ENCODE results near the gene ATP8B3. TPM values are rescaled to one million over a fixed set of nuclear protein-coding genes. Genes with fewer than 3 reads are reported as not detected.
A peak's percentile ranks its signal among the peaks of the same experiment; 100 is the strongest.

The ATP8B3 gene
- total RNA-seq, 1 donor from 2014 or later = 0.41 TPM

DNA sequence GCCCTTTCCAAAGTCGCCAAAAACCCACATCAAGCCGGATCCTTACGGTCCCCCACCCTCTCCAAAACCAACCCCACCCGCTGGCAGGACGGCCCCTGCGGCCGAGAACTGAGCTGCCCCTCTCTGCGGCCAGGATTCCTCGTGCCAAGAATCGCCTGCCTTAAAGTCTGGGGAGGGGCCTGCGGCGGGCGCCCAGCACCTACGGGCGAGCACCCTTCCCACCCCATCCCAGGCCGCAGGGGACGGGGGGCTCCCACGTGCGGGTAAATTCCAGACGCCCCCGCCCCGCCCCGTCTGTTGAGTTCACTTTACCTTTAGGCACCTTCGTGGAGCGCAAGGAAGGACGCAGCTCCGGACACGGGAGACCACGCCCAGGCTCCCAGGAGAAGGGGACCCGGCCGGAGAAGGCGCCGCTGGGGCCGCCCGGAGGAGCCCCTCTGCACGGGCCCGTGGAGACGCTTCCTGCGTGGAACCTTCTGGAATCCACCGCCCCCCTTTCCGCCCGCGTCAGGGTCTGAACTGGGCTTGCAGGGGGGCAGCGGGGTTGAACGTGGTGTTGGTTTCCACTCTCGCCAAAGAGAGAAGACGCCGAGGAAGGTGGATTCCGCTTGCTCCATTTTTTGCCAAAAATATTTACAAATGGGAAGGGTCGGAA lies 36.0 kb downstream of the ATP8B3 start:
- Histone ChIP-seq H3K4me3 (no peak overlapping the region), H3K36me3 (no peaks in the 10 kb centered on the region), H3K27me3 (ENCODE audit: low read depth) (peaks cover 97% of the 10 kb centered on the region), H3K27ac (replicated peaks) (no peak overlapping the region), H3K9me3 (replicated peaks) (peaks cover 15% of the 10 kb centered on the region), H3K4me1 (peaks cover 11% of the 10 kb centered on the region)
- DNase-seq = no peak
- TF ChIP-seq, protein P1, sequence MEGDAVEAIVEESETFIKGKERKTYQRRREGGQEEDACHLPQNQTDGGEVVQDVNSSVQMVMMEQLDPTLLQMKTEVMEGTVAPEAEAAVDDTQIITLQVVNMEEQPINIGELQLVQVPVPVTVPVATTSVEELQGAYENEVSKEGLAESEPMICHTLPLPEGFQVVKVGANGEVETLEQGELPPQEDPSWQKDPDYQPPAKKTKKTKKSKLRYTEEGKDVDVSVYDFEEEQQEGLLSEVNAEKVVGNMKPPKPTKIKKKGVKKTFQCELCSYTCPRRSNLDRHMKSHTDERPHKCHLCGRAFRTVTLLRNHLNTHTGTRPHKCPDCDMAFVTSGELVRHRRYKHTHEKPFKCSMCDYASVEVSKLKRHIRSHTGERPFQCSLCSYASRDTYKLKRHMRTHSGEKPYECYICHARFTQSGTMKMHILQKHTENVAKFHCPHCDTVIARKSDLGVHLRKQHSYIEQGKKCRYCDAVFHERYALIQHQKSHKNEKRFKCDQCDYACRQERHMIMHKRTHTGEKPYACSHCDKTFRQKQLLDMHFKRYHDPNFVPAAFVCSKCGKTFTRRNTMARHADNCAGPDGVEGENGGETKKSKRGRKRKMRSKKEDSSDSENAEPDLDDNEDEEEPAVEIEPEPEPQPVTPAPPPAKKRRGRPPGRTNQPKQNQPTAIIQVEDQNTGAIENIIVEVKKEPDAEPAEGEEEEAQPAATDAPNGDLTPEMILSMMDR (IDR thresholded peaks at IDR 0.05; ENCODE audit: borderline replicate concordance) = no peak
- intact Hi-C loops (cut with micrococcal nuclease) = no loop called here

DNA sequence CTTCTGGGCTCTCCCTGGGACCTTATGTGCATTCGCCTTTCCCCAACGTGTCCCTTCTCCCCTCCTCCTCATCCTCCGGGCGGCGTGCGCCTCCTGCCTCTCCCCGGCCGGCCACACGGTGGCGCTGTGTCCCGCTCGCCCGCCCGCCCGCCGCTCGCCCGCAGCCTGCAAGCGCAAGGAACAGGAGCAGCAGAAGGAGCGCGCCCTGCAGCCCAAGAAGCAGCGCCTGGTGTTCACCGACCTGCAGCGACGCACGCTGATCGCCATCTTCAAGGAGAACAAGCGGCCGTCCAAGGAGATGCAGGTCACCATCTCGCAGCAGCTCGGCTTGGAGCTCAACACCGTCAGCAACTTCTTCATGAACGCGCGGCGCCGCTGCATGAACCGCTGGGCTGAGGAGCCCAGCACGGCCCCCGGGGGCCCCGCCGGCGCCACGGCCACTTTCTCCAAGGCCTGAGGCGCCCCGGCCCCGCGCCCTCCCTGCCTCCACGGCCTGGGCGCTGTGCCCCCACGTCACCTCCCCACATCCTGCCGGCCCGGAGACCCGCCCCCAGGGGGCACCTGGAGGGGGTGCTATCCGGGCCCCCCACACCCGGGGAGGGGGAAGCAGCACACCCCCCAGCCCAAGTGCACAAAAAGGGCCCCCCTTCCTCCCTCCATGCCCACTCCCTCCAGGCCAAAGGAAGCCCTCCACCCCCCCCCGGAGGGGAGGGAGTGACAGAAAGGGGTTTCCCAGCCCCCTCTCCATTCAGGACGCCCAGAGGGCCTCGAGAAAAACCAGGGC lies 36.9 kb downstream of the ATP8B3 start:
- no peak overlapping the region for H3K27ac ChIP-seq (replicated peaks)
- peaks cover 11% of the 10 kb centered on the region for H3K4me1 ChIP-seq
- peaks cover 23% of the 10 kb centered on the region for H3K9me3 ChIP-seq (replicated peaks)
- H3K4me3 ChIP-seq = no peak overlapping the region
- TF ChIP-seq, protein P1 (IDR thresholded peaks at IDR 0.05; ENCODE audit: borderline replicate concordance) = peak; percentile 42
- peaks cover 97% of the 10 kb centered on the region for H3K27me3 ChIP-seq (ENCODE audit: low read depth)
- intact Hi-C loops (cut with micrococcal nuclease) = no loop called here
- DNase-seq = no peak
- no peaks in the 10 kb centered on the region for H3K36me3 ChIP-seq

DNA sequence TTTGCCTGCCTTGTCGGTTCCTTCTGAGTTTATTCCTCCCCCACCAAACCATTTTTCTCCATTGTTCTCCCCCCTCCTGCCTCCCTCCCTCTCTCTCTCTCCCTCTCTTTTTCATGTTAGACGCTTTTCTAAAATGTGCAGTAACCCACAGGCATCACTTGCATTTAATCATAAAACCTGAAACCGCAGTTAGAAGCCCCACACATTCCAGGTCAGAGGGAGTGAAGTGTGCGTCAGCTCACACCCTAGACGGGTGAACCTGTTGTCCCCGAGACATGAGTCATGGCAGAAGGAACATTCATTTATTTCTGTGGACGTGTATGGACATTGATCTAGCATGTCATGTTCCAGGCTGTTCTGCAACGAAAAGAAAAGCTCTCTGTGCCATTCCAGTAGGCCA lies 38.9 kb downstream of the ATP8B3 start:
- Histone ChIP-seq H3K27me3 (ENCODE audit: low read depth) (peaks cover 99% of the 10 kb centered on the region), H3K9me3 (replicated peaks) (peaks cover 26% of the 10 kb centered on the region), H3K36me3 (no peaks in the 10 kb centered on the region), H3K4me1 (peaks cover 11% of the 10 kb centered on the region), H3K27ac (replicated peaks) (no peak overlapping the region), H3K4me3 (no peak overlapping the region)
- TF ChIP-seq, protein P1 (IDR thresholded peaks at IDR 0.05; ENCODE audit: borderline replicate concordance) = no peak
- DNase-seq = no peak
- intact Hi-C loops (cut with micrococcal nuclease) = no loop called here

DNA sequence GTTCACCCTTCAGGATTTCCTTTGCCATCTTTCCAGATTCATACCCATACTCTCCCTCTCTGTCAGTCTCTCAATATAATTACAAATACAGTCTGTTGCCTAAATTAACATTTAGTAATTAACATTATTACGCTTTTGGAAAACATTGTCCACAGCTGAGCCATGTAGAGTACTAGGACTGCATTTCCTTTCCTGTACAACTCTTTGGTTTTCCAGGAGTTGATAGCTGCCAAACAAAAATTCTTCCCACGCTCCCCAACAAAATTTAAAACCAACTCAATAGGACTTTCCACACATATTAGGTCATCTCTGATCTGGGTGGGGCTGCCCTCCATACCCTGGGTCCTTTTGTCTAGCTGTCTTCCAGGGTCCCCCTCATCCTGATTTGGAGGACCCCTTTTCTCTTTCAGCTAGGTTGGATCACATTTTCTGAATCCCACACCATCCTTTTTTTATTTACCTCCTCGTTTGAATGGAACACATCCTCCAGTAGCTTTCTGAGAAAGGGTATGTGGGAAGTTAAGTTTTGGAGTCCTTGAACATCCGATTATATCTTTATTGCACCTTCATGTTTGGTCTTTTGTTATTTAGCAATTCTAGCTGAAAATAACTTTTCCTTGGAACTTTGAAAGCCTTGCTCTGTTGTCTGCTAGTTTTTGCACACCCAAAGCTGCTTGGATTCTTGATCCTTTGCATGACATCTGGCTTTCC lies 41.1 kb downstream of the ATP8B3 start:
- Histone ChIP-seq H3K27ac (replicated peaks) (no peak overlapping the region), H3K4me1 (peaks cover 9% of the 10 kb centered on the region), H3K27me3 (ENCODE audit: low read depth) (peaks cover 99% of the 10 kb centered on the region), H3K9me3 (replicated peaks) (peaks cover 26% of the 10 kb centered on the region), H3K4me3 (no peak overlapping the region), H3K36me3 (no peaks in the 10 kb centered on the region)
- intact Hi-C loops (cut with micrococcal nuclease) = no loop called here
- TF ChIP-seq, protein P1 (IDR thresholded peaks at IDR 0.05; ENCODE audit: borderline replicate concordance) = no peak
- no peak for DNase-seq

DNA sequence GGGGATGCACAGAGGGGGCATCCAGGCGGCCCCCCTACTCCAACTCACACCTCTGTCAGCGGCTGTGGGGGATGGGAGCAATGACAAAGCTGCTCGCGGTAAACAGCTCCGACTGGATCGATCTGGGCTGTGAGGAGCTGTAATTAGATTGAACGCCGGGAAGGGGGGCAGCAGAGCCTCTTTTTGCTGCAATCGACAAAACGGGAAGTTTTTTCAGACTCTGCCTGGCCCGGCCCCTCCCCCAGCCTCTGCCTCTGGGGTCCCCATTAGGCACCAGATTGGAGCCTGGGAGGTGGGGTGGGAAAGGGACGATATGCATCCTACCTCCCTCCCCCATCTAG lies 42.5 kb downstream of the ATP8B3 start:
- intact Hi-C loops (cut with micrococcal nuclease) = loop anchor here (10.0 kb wide), 1 partner anchor 225 kb away; no protein-coding TSS in a partner anchor
- TF ChIP-seq, protein P1 (IDR thresholded peaks at IDR 0.05; ENCODE audit: borderline replicate concordance) = no peak
- no peak overlapping the region for H3K4me3 ChIP-seq
- no peak for DNase-seq
- peaks cover 99% of the 10 kb centered on the region for H3K27me3 ChIP-seq (ENCODE audit: low read depth)
- no peak overlapping the region for H3K27ac ChIP-seq (replicated peaks)
- H3K9me3 ChIP-seq (replicated peaks) = peaks cover 26% of the 10 kb centered on the region
- H3K36me3 ChIP-seq = no peaks in the 10 kb centered on the region
- peaks cover 3% of the 10 kb centered on the region for H3K4me1 ChIP-seq
